GM21619 (cell line): ENCODE measurements around the gene JAKMIP1.

Experiments used
- ATAC-seq: cut with Tn5 transposase; IDR thresholded peaks from one replicate; pipeline ENCODE4 v1.9.1; 2021; ENCODE audit not compliant: unreplicated experiment

Gene JAKMIP1

GRCh38 chr4:6071191-6071958, 129.0 kb downstream of the JAKMIP1 start:
- no peak for ATAC-seq

DNA sequence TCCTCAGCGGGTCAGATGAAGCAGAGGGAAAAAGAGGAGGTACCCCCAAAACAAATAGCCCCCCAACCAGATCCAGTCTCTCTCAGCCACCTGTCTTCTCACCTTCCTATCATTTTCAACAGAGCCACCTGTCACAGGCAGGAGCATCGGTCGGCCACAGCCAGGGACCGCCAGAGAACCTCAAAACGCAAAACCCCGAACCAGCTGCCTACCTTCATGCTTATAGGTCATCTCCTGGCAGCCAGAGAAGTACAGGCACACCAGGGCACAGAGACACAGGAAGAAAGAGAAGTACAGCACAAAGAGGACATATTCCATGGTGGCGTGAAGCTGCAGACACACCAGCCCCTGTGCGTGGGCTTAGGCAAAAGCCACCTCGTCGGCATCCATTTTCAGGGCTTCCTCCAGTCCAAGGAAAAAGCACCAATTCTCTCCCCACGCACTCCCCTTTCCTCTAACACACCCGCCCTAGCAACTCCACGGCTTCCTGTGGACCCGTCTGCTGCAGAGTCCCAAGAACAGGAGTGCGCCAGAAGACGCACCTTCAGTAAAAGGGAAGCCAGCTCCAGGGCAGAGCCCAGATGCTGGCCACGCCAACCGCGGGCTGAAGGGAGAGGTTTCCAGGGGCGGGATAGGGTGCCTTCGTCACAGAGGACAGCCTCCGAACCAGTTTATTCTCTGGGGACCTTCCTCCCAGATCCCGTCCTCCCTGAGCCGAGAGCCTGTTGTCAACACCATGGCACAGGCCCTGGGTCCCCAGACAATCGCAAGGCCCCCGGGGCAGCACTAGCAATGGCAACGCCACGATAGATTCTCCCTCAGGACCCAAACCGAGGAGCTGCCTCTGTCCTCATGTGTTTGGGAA, 130.3 kb downstream of the JAKMIP1 start:
- no peak for ATAC-seq

DNA sequence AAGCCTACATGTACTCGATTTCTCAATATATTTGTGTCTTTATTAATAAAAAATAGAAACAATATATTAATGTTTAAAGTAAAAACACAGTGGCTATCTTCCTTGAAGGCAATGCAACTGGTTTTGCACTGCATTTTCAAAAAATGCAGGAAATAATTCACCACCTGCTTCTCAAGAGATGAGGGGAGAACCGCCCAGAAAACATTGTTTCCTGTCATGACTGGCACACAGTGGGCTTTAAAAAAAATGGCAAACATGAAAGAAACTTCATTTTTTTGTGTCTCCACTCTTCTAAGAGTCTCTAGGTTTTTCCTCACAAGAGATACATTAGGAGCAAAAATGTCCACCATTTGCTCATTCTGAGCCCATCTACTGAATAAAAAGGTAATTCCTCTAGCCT, 131.4 kb downstream of the JAKMIP1 start:
- ATAC-seq, result no peak

DNA sequence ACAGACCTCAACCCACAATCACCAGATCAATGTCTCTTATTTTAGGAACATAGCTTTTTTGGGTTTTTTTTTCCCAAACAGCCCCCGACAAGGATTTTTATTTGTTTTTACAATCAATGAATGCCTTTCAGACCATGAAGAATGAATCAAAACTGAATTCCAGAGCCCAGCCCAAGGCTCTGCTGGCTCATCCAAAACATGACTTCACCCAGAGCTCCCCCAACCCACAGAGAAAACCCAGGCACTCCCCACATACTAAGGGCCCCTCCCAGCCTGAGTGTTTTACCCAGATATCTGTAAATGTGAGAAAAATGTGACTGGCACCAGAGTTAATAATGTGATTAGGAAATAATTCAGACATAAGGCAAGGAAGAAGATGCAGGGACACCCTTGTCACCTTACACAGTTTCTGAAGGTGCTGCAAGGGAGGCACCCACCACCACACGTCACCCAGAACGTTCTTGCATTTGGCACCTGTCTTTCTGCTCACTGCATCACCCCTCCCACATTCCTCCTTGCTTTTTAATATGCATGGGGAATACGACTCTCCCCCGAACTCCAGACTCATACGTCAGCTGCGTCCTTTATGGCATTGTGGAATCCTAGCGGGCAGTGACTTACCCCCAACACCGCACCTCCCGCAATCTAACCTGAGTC, 134.3 kb downstream of the JAKMIP1 start:
- ATAC-seq, result no peak

- ATAC-seq, result no peak
Measured at GRCh38 chr4:6065166-6065565, 135.2 kb downstream of the JAKMIP1 start.

GRCh38 chr4:6064383-6064782, 136.0 kb downstream of the JAKMIP1 start:
- no peak for ATAC-seq

GRCh38 chr4:6063684-6064083, 136.7 kb downstream of the JAKMIP1 start:
- ATAC-seq, result no peak

- ATAC-seq, result no peak
Measured at GRCh38 chr4:6062133-6062532, 138.2 kb downstream of the JAKMIP1 start.

- no peak for ATAC-seq
Measured at GRCh38 chr4:6059375-6059805, 141.0 kb downstream of the JAKMIP1 start.

DNA sequence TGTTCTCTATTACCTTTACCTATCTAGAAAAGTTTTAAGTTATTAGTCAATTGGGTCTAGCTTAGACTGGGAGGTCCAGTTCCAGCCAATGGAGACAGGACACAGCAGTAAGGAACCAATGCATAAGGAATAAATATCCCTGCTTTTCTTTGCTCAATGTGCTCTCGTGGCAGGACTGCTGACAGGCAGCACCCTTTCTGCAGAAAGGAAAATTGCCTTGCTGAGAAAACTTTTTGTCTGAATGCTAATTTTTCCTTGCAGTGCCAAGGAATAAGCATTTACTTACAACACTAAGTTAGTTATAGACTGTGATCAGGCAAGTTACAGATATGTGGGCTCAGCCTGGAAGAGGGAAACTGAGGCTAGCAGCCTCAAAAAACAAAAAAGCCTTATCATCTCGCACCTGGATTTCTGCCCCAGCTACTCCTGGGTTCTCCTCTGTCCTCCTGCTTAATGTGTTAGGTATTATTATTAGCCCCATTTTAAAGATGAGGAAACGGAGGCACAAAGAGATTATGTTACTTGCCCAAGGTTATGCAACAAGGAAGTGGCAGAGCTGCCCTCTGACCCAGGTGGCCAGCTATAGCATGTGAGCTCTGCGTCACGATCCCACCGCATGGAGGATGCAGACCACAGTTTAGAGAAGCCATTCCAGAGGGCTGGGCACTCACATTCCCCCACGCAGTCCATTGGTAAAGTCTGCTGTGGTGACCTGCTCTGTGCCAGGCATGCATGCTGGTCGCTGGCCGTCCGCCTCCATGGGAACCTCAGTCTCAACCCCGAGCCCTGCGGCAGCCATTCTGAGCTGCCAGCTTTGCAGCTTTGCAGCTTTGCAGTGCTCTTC, 141.6 kb downstream of the JAKMIP1 start:
- ATAC-seq, result no peak

DNA sequence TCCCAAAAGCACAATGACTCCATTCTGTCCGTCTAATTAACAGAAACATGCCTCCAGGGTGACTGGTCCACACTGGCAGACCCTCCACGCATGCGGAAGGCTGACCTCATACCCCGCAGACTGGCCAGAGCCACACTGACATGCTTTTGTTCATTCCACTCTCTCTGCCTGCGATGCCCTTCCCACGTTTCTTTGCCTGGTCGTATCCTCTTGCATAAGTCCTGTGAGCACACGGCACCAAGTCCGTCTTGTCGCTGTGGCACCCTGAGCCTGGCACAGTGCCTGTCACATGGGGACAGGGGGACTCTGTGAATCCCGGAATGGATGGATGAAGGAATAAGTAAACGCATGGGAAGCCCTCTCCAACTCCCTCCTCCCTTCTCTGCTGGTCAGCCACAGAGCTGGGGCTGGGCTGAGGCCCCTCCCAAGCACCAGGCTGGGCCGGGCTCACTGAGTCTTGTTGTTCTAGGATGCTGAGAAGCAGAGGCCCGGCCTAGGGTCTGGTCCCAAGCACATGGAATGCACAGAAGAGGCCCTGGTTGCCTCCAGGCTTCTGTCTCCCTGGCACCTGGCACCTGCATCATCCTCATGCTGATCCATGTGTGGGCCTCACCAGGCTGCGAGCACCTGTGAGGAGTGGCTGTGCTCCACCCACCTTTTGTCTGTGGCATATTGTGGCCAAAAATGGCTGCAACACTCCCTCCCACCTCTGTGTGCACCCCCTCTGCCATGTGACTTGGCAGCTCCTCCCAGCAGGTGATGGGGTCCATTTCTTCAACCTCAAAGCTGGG, 143.2 kb downstream of the JAKMIP1 start:
- ATAC-seq, result no peak

- ATAC-seq, result no peak
Measured at GRCh38 chr4:6055436-6055835, 144.9 kb downstream of the JAKMIP1 start.

GRCh38 chr4:6055030-6055429, 145.3 kb downstream of the JAKMIP1 start:
- ATAC-seq, result no peak

GRCh38 chr4:6054162-6054922, 146.0 kb downstream of the JAKMIP1 start:
- ATAC-seq, result no peak

- no peak for ATAC-seq
Measured at GRCh38 chr4:6052679-6053078, 147.7 kb downstream of the JAKMIP1 start.

GRCh38 chr4:6050551-6050950, 149.8 kb downstream of the JAKMIP1 start:
- no peak for ATAC-seq

- ATAC-seq, result no peak
Measured at GRCh38 chr4:6049985-6050384, 150.4 kb downstream of the JAKMIP1 start.

DNA sequence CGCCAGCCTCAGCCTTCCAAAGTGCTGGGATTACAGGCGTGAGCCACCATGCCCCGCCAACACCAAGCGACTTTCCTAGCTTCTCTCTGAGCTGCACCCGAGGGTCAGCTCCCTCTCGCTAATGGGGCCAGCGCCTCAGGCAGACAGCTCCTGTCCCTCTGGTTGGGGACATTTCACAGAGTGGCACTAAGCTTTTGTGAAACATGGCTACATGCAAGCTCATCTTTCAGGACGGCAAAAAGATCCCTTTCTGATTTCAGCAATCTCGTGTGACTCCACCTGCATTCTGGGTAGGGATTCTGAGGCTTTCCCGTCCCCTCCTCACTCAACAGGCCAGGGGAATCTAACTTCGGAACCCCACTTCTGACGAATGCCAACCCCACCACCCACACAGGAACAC, 151.1 kb downstream of the JAKMIP1 start:
- ATAC-seq, result no peak

- ATAC-seq, result no peak
Measured at GRCh38 chr4:6048537-6048936, 151.8 kb downstream of the JAKMIP1 start.
